WTC11 (cell line): ENCODE measurements around the gene RIC3.

Experiments used
- JUN ChIP-seq: sonication (generic); formaldehyde crosslinking; IDR thresholded peaks from 2 replicates; pipeline ENCODE4 v1.8.0; 2023; ENCODE audit warnings: mild to moderate bottlenecking, missing genetic modification reagents
- MXD4 ChIP-seq: fragments of 250-450 bp; sonication (Bioruptor Pico); IDR thresholded peaks from 2 replicates; pipeline ENCODE4 v1.8.0; 2021; ENCODE audit warnings: mild to moderate bottlenecking, moderate library complexity, borderline replicate concordance
- RELA ChIP-seq: sonication (generic); formaldehyde crosslinking; IDR thresholded peaks from 2 replicates; pipeline ENCODE4 v1.8.1; 2022; ENCODE audit warnings: missing genetic modification reagents, mild to moderate bottlenecking, borderline replicate concordance
- ZNF232 ChIP-seq: sonication (generic); formaldehyde crosslinking; IDR thresholded peaks from 2 replicates; pipeline ENCODE4 v1.8.0; 2022; ENCODE audit warnings: mild to moderate bottlenecking, missing genetic modification reagents
- ZNF317 ChIP-seq: sonication (generic); formaldehyde crosslinking; IDR thresholded peaks from 2 replicates; pipeline ENCODE4 v1.8.1; 2023; ENCODE audit warnings: low read depth, mild to moderate bottlenecking, moderate library complexity, missing genetic modification reagents, borderline replicate concordance
- TF ChIP-seq, protein P1 (sequence below): sonication (generic); formaldehyde crosslinking; IDR thresholded peaks from 2 replicates; pipeline ENCODE4 v1.8.1; 2023; ENCODE audit warnings: mild to moderate bottlenecking, missing genetic modification reagents, moderate library complexity
- TF ChIP-seq, protein P2 (sequence below): fragments of 200-600 bp; IDR thresholded peaks from 2 replicates; pipeline ENCODE4 v1.8.0; 2022; ENCODE audit warnings: antibody characterized with exemption
- TF ChIP-seq, protein P3 (sequence below): sonication (generic); formaldehyde crosslinking; conservative IDR thresholded peaks from 2 replicates; pipeline ENCODE4 v1.8.1; 2023; ENCODE audit warnings: mild to moderate bottlenecking, low read depth, missing genetic modification reagents, moderate library complexity
- TF ChIP-seq, protein P4 (sequence below): sonication (generic); formaldehyde crosslinking; IDR thresholded peaks from 2 replicates; pipeline ENCODE4 v1.8.0; 2022; ENCODE audit warnings: mild to moderate bottlenecking, missing genetic modification reagents

DNA sequence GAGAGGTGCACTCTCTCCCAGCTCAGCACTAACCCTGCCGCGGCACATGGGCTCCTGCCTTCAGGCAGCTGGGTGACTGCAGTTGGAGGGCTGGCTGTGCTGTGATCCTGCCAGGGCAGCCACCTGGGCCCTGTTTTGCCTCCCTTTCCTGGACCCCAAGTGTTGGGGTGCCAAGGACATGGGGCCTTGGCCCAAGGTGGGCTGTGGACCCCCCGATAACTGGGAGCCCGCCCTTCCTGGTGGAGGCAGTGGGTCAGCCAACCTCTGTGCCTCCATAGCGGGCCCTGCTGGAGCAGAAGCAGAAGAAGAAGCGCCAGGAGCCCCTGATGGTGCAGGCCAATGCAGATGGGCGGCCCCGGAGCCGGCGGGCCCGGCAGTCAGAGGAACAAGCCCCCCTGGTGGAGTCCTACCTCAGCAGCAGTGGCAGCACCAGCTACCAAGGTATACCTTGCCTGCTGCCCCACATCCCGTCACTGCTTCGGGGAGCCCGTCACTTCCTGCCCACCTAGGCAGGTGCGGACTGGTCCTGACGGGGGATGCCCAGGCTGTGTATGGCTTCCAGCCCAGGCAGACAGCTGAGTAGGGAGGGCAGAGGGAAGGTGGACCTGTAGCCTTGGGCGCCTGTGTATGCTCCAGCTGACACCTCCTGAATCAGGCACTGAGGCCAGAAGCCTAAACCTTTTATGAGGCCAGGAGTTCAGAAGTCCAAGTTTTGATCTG, 78.9 kb downstream of the RIC3 start:
- TF ChIP-seq ZNF317 (CRISPR knock-in tag) (no peak), MXD4 (CRISPR knock-in tag) (no peak), RELA (no peak), ZNF232 (CRISPR knock-in tag) (no peak), JUN (CRISPR knock-in tag) (no peak)
- TF ChIP-seq, protein P1, sequence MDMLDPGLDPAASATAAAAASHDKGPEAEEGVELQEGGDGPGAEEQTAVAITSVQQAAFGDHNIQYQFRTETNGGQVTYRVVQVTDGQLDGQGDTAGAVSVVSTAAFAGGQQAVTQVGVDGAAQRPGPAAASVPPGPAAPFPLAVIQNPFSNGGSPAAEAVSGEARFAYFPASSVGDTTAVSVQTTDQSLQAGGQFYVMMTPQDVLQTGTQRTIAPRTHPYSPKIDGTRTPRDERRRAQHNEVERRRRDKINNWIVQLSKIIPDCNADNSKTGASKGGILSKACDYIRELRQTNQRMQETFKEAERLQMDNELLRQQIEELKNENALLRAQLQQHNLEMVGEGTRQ = no peak
- TF ChIP-seq, protein P2, sequence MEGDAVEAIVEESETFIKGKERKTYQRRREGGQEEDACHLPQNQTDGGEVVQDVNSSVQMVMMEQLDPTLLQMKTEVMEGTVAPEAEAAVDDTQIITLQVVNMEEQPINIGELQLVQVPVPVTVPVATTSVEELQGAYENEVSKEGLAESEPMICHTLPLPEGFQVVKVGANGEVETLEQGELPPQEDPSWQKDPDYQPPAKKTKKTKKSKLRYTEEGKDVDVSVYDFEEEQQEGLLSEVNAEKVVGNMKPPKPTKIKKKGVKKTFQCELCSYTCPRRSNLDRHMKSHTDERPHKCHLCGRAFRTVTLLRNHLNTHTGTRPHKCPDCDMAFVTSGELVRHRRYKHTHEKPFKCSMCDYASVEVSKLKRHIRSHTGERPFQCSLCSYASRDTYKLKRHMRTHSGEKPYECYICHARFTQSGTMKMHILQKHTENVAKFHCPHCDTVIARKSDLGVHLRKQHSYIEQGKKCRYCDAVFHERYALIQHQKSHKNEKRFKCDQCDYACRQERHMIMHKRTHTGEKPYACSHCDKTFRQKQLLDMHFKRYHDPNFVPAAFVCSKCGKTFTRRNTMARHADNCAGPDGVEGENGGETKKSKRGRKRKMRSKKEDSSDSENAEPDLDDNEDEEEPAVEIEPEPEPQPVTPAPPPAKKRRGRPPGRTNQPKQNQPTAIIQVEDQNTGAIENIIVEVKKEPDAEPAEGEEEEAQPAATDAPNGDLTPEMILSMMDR = no peak
- TF ChIP-seq, protein P3, sequence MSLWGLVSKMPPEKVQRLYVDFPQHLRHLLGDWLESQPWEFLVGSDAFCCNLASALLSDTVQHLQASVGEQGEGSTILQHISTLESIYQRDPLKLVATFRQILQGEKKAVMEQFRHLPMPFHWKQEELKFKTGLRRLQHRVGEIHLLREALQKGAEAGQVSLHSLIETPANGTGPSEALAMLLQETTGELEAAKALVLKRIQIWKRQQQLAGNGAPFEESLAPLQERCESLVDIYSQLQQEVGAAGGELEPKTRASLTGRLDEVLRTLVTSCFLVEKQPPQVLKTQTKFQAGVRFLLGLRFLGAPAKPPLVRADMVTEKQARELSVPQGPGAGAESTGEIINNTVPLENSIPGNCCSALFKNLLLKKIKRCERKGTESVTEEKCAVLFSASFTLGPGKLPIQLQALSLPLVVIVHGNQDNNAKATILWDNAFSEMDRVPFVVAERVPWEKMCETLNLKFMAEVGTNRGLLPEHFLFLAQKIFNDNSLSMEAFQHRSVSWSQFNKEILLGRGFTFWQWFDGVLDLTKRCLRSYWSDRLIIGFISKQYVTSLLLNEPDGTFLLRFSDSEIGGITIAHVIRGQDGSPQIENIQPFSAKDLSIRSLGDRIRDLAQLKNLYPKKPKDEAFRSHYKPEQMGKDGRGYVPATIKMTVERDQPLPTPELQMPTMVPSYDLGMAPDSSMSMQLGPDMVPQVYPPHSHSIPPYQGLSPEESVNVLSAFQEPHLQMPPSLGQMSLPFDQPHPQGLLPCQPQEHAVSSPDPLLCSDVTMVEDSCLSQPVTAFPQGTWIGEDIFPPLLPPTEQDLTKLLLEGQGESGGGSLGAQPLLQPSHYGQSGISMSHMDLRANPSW (CRISPR knock-in tag) = no peak
- TF ChIP-seq, protein P4, sequence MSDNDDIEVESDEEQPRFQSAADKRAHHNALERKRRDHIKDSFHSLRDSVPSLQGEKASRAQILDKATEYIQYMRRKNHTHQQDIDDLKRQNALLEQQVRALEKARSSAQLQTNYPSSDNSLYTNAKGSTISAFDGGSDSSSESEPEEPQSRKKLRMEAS (CRISPR knock-in tag) = no peak
